ENCODE measurements around the gene CACNA2D3. TPM values are rescaled to one million over a fixed set of nuclear protein-coding genes. Genes with fewer than 3 reads are reported as not detected.

CACNA2D3 gene
- total and polyA plus RNA-seq, 4 donors = 0.06 to 0.37 (median 0.08) TPM; not detected in 1

GRCh38 chr3:54845551-54845950 lies 723.2 kb downstream of the CACNA2D3 start (continued):
- no peak for TF ChIP-seq ZBTB33 (IDR thresholded peaks at IDR 0.05)
- no peak for TF ChIP-seq JUND (IDR thresholded peaks at IDR 0.05)
- TF ChIP-seq HNF4A (conservative IDR thresholded peaks at IDR 0.05) = no peak
- no peak for TF ChIP-seq YY1 (IDR thresholded peaks at IDR 0.05)
- no peak for TF ChIP-seq FOXA2 (IDR thresholded peaks at IDR 0.05)
- TF ChIP-seq CTCF (IDR thresholded peaks at IDR 0.05; ENCODE audit: low read depth, low read length, missing input control) = no peak
- no peak for TF ChIP-seq GABPA (IDR thresholded peaks at IDR 0.05 in 1 of 2, conservative IDR thresholded peaks at IDR 0.05 in 1 of 2)

- H3K9ac ChIP-seq (ENCODE audit: low read depth in 1 of 2, low read length in 2 of 2) = no peak overlapping the region
- no peaks in the 10 kb centered on the region for H3K27me3 ChIP-seq (ENCODE audit: control insufficient read depth in 4 of 4, insufficient read depth in 4 of 4, low read length in 3 of 4)
- no peaks in the 10 kb centered on the region for H3K36me3 ChIP-seq (ENCODE audit: control insufficient read depth in 4 of 4, insufficient read depth in 3 of 4, low read depth in 1 of 4, low read length in 3 of 4)
- TF ChIP-seq SP1 (IDR thresholded peaks at IDR 0.05) (no peak), FOXA2 (IDR thresholded peaks at IDR 0.05) (no peak), MAX (IDR thresholded peaks at IDR 0.05) (no peak), YY1 (IDR thresholded peaks at IDR 0.05) (no peak), NR2F2 (IDR thresholded peaks at IDR 0.05) (no peak), FOXA1 (IDR thresholded peaks at IDR 0.05) (no peak), HNF4A (conservative IDR thresholded peaks at IDR 0.05) (no peak), ATF3 (IDR thresholded peaks at IDR 0.05) (no peak), ZBTB33 (IDR thresholded peaks at IDR 0.05) (no peak), RAD21 (IDR thresholded peaks at IDR 0.05) (no peak), REST (IDR thresholded peaks at IDR 0.05) (no peak), GABPA (IDR thresholded peaks at IDR 0.05 in 1 of 2, conservative IDR thresholded peaks at IDR 0.05 in 1 of 2) (no peak), EGR1 (IDR thresholded peaks at IDR 0.05; ENCODE audit: low read depth in 2 of 2) (no peak), CTCF (IDR thresholded peaks at IDR 0.05; ENCODE audit: low read depth, low read length, missing input control) (no peak), JUND (IDR thresholded peaks at IDR 0.05) (no peak), TAF1 (conservative IDR thresholded peaks at IDR 0.05) (no peak), RXRA (IDR thresholded peaks at IDR 0.05) (no peak), HNF4G (IDR thresholded peaks at IDR 0.05) (no peak)
- DNase-seq (ENCODE audit: low spot score) = no peak
- 74% methylated on average over 4 of the region's 4 CpGs for WGBS
- no peaks in the 10 kb centered on the region for H3K9me3 ChIP-seq (ENCODE audit: control insufficient read depth in 4 of 4, low read length in 3 of 4)
- no peak overlapping the region for H3K27ac ChIP-seq (ENCODE audit: low read depth in 1 of 2, low read length in 2 of 2)
- no peak overlapping the region for H3K4me3 ChIP-seq (ENCODE audit: low read depth in 1 of 3, low read length in 3 of 3)
- no peaks in the 10 kb centered on the region for H3K4me1 ChIP-seq (ENCODE audit: control insufficient read depth in 4 of 4, insufficient read depth in 4 of 4, low read length in 3 of 4)
Measured at GRCh38 chr3:54846119-54846518, 723.8 kb downstream of the CACNA2D3 start.
